ENCODE results near the gene P2RX7. TPM values are rescaled to one million over a fixed set of nuclear protein-coding genes. Genes with fewer than 3 reads are reported as not detected.

Gene P2RX7
- total and polyA plus RNA-seq, 9 of the 15 experiments (the other 6 are each of a cell fraction or from before 2014, with no cell fraction given) = 0.04 to 0.65 (median 0.30) TPM

GRCh38 chr12:121202407-121203355 is 70.0 kb downstream of the P2RX7 start (continued):
- no peak for TF ChIP-seq ZBTB40 (IDR thresholded peaks at IDR 0.05)
- TF ChIP-seq ZBTB40 (CRISPR knock-in tag; IDR thresholded peaks at IDR 0.05) = no peak
- no peak for TF ChIP-seq ZNF133 (CRISPR knock-in tag; IDR thresholded peaks at IDR 0.05)
- TF ChIP-seq MLX (CRISPR knock-in tag; conservative IDR thresholded peaks at IDR 0.05) = no peak
- TF ChIP-seq ZNF431 (CRISPR knock-in tag; IDR thresholded peaks at IDR 0.05) = no peak
- peak; percentile 55 to 82; a peak in 3 of 4 replicates for TF ChIP-seq KDM1A (IDR thresholded peaks at IDR 0.05)
- TF ChIP-seq PBX2 (CRISPR knock-in tag; IDR thresholded peaks at IDR 0.05; ENCODE audit: low read depth) = no peak
- peak; percentile 46; the same call in 1 of the 2 replicates for TF ChIP-seq PBX2 (tag; conservative IDR thresholded peaks at IDR 0.05; ENCODE audit: low read depth)
- no peak for TF ChIP-seq ZNF282 (CRISPR knock-in tag; IDR thresholded peaks at IDR 0.05)
- TF ChIP-seq U2AF2 (optimal IDR thresholded peaks at IDR 0.05; ENCODE audit: low read depth, low read length) = no peak
- TF ChIP-seq PCBP1 (IDR thresholded peaks at IDR 0.05; ENCODE audit: low read depth, low read length, poor library complexity, severe bottlenecking) = no peak
- TF ChIP-seq MTA3 (IDR thresholded peaks at IDR 0.05; ENCODE audit: borderline replicate concordance) = no peak; the same call in 1 of the 2 replicates
- TF ChIP-seq ASH1L (IDR thresholded peaks at IDR 0.05; ENCODE audit: borderline replicate concordance, low read depth, partially characterized antibody) = no peak
- no peak for TF ChIP-seq SRF (CRISPR knock-in tag; IDR thresholded peaks at IDR 0.05)
